ENCODE measurements around the gene PLA2G2D. TPM values are rescaled to one million over a fixed set of nuclear protein-coding genes. Genes with fewer than 3 reads are reported as not detected.

PLA2G2D gene
- total and polyA plus RNA-seq, 10 of the 15 experiments (the other 5 are each of a cell fraction or from before 2014, with no cell fraction given), result 0.06 to 0.38 (median 0.16) TPM; not detected in 2

DNA sequence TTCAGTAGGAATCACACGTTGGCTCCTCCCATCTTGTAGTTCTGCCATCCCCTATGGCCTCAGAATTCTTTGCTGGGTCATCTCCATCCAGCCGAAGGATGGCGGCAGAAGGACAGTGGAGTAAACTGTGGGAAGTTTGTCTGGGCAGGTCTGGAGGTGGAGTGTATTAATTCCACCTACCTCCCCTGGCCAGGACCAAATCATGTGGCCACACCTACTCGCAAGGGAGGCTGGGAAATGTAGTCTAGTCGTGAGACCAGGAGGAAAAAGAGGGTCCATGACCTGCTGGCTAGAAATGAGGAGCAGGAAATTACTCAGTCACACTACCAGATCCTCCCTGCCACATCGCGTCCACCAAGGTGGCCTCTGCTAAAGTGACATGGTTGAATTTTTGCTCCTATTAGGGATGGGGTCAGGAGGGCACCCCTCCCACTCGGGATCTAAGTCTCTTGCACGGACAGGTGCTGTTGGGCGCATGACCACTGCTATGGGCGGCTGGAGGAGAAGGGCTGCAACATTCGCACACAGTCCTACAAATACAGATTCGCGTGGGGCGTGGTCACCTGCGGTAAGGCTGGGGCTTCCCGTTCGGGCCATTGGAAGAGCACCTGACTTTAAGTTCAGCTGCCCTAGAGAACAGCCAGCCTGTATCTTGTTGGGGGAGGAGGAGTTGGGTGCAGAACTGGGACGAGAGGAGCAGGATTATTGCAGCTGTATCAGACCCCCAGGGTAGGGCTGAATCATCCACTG is 29.8 kb downstream of the PLA2G2D start:
- Histone ChIP-seq H3K36me3 (ENCODE audit: control insufficient read depth in 2 of 2, insufficient read depth in 2 of 2, low read length in 1 of 2) (no peaks in the 10 kb centered on the region), H3K79me2 (ENCODE audit: control insufficient read depth, insufficient read depth, low read length) (no peaks in the 10 kb centered on the region), H3K4me3 (no peak overlapping the region), H3K4me1 (ENCODE audit: control insufficient read depth, insufficient read depth, low read length) (no peaks in the 10 kb centered on the region), H3K4me2 (ENCODE audit: control insufficient read depth, insufficient read depth) (no peak overlapping the region), H3K27me3 (replicated peaks in 1 of 2; ENCODE audit: control insufficient read depth in 2 of 2, insufficient read depth in 2 of 2, low read length in 1 of 2) (no peaks in the 10 kb centered on the region; a peak in 2 of 4 replicates), H3K9ac (ENCODE audit: control insufficient read depth, insufficient read depth, low read length) (no peak overlapping the region), H3K27ac (ENCODE audit: control insufficient read depth, insufficient read depth) (no peak overlapping the region), H2AFZ (ENCODE audit: control insufficient read depth, low read depth, low read length) (no peak overlapping the region), H3K9me3 (replicated peaks; ENCODE audit: control insufficient read depth, insufficient read depth, low read length) (no peaks in the 10 kb centered on the region), H4K20me1 (ENCODE audit: control insufficient read depth, insufficient read depth) (no peaks in the 10 kb centered on the region)
- RAD21 ChIA-PET (ENCODE audit: unreplicated experiment), result no interaction called here
- TF ChIP-seq, protein P1, sequence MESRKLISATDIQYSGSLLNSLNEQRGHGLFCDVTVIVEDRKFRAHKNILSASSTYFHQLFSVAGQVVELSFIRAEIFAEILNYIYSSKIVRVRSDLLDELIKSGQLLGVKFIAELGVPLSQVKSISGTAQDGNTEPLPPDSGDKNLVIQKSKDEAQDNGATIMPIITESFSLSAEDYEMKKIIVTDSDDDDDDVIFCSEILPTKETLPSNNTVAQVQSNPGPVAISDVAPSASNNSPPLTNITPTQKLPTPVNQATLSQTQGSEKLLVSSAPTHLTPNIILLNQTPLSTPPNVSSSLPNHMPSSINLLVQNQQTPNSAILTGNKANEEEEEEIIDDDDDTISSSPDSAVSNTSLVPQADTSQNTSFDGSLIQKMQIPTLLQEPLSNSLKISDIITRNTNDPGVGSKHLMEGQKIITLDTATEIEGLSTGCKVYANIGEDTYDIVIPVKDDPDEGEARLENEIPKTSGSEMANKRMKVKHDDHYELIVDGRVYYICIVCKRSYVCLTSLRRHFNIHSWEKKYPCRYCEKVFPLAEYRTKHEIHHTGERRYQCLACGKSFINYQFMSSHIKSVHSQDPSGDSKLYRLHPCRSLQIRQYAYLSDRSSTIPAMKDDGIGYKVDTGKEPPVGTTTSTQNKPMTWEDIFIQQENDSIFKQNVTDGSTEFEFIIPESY (IDR thresholded peaks at IDR 0.05), result no peak
- TF ChIP-seq, protein P2, sequence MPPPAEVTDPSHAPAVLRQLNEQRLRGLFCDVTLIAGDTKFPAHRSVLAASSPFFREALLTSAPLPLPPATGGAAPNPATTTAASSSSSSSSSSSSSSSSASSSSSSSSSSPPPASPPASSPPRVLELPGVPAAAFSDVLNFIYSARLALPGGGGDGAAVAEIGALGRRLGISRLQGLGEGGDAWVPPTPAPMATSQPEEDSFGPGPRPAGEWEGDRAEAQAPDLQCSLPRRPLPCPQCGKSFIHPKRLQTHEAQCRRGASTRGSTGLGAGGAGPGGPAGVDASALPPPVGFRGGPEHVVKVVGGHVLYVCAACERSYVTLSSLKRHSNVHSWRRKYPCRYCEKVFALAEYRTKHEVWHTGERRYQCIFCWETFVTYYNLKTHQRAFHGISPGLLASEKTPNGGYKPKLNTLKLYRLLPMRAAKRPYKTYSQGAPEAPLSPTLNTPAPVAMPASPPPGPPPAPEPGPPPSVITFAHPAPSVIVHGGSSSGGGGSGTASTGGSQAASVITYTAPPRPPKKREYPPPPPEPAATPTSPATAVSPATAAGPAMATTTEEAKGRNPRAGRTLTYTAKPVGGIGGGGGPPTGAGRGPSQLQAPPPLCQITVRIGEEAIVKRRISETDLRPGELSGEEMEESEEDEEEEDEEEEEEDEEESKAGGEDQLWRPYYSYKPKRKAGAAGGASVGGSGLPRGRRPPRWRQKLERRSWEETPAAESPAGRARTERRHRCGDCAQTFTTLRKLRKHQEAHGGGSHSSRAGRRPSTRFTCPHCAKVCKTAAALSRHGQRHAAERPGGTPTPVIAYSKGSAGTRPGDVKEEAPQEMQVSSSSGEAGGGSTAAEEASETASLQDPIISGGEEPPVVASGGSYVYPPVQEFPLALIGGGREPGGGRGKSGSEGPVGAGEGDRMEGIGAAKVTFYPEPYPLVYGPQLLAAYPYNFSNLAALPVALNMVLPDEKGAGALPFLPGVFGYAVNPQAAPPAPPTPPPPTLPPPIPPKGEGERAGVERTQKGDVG (CRISPR knock-in tag; IDR thresholded peaks at IDR 0.05), result no peak
- 0 out of 2 replicates have a peak, but pooled peaks have one; percentile 39 for TF ChIP-seq HCFC1 (IDR thresholded peaks at IDR 0.05; ENCODE audit: low read length)
- TF ChIP-seq NRF1 (conservative IDR thresholded peaks at IDR 0.05; ENCODE audit: low read depth, low read length), result no peak
- TF ChIP-seq PAX8 (IDR thresholded peaks at IDR 0.05), result no peak
- TF ChIP-seq, protein P3, sequence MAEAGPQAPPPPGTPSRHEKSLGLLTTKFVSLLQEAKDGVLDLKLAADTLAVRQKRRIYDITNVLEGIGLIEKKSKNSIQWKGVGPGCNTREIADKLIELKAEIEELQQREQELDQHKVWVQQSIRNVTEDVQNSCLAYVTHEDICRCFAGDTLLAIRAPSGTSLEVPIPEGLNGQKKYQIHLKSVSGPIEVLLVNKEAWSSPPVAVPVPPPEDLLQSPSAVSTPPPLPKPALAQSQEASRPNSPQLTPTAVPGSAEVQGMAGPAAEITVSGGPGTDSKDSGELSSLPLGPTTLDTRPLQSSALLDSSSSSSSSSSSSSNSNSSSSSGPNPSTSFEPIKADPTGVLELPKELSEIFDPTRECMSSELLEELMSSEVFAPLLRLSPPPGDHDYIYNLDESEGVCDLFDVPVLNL (IDR thresholded peaks at IDR 0.05; ENCODE audit: low read depth, low read length), result no peak
- TF ChIP-seq CHD2 (IDR thresholded peaks at IDR 0.05; ENCODE audit: borderline replicate concordance, low read depth, low read length), result no peak
- peak; percentile 57 for TF ChIP-seq SIX5 (IDR thresholded peaks at IDR 0.05; ENCODE audit: low read depth, low read length, severe bottlenecking)
- TF ChIP-seq, protein P4, sequence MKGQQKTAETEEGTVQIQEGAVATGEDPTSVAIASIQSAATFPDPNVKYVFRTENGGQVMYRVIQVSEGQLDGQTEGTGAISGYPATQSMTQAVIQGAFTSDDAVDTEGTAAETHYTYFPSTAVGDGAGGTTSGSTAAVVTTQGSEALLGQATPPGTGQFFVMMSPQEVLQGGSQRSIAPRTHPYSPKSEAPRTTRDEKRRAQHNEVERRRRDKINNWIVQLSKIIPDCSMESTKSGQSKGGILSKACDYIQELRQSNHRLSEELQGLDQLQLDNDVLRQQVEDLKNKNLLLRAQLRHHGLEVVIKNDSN (IDR thresholded peaks at IDR 0.05; ENCODE audit: borderline replicate concordance, extremely low read length, insufficient read depth, low read depth, low read length), result no peak
- TF ChIP-seq, protein P5, sequence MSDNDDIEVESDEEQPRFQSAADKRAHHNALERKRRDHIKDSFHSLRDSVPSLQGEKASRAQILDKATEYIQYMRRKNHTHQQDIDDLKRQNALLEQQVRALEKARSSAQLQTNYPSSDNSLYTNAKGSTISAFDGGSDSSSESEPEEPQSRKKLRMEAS (IDR thresholded peaks at IDR 0.05; ENCODE audit: low read depth, low read length), result no peak
- 61% methylated on average over 19 of the region's 19 CpGs for WGBS (ENCODE audit: insufficient coverage, insufficient replicate concordance, low lambda C conversion rate, missing lambda C conversion rate)
- POLR2A ChIA-PET, result no interaction called here
- ATAC-seq (no peak), DNase-seq (ENCODE audit: low read depth, low spot score) (no peak), FAIRE-seq (no peak)
- SMC1A ChIA-PET (ENCODE audit: uncharacterized antibody, unreplicated experiment), result interaction anchor here (1.2 kb wide), 1 partner anchor 37 kb away, joined by 5 read pairs; no protein-coding TSS in a partner anchor
- CTCF ChIA-PET, result interaction anchor here (1.2 to 1.4 kb wide), 3 partner anchors 11 to 62 kb away, joined by 3 to 5 read pairs (median 3); no protein-coding TSS in a partner anchor
- no TSS peak for BruUV-seq (replicated peaks)
- intact Hi-C loops (cut with micrococcal nuclease; ENCODE audit: unreplicated experiment) (no loop called here), in situ Hi-C loops (cut with MboI) (no loop called here)
